AG09319 (cell line): ENCODE data around the gene MPP7.

ENCODE experiments used
- DNase-seq: peaks from one replicate; pipeline ENCODE4 v3.0.0-alpha.2; 2010; ENCODE audit warnings: low read depth; ENCODE audit errors: extremely low read depth
- TF ChIP-seq, protein P1 (sequence below): IDR thresholded peaks from 2 replicates; pipeline ENCODE4 v1.5.1; 2011; ENCODE audit warnings: low read depth, mild to moderate bottlenecking, inconsistent platforms, low read length, moderate library complexity

MPP7 gene

GRCh38 chr10:28282336-28282735 lies 20.5 kb downstream of the MPP7 start:
- no peak for DNase-seq
- TF ChIP-seq, protein P1, sequence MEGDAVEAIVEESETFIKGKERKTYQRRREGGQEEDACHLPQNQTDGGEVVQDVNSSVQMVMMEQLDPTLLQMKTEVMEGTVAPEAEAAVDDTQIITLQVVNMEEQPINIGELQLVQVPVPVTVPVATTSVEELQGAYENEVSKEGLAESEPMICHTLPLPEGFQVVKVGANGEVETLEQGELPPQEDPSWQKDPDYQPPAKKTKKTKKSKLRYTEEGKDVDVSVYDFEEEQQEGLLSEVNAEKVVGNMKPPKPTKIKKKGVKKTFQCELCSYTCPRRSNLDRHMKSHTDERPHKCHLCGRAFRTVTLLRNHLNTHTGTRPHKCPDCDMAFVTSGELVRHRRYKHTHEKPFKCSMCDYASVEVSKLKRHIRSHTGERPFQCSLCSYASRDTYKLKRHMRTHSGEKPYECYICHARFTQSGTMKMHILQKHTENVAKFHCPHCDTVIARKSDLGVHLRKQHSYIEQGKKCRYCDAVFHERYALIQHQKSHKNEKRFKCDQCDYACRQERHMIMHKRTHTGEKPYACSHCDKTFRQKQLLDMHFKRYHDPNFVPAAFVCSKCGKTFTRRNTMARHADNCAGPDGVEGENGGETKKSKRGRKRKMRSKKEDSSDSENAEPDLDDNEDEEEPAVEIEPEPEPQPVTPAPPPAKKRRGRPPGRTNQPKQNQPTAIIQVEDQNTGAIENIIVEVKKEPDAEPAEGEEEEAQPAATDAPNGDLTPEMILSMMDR, result no peak

GRCh38 chr10:28281726-28282315 lies 21.0 kb downstream of the MPP7 start:
- TF ChIP-seq, protein P1, result no peak
- DNase-seq, result no peak

- DNase-seq, result no peak
- TF ChIP-seq, protein P1, result no peak
Measured at GRCh38 chr10:28280652-28281051, 22.2 kb downstream of the MPP7 start.

- DNase-seq, result no peak
- TF ChIP-seq, protein P1, result no peak
Measured at GRCh38 chr10:28279878-28280277, 23.0 kb downstream of the MPP7 start.

GRCh38 chr10:28278842-28279241 lies 24.0 kb downstream of the MPP7 start:
- TF ChIP-seq, protein P1, result no peak

GRCh38 chr10:28276384-28276783 lies 26.5 kb downstream of the MPP7 start:
- TF ChIP-seq, protein P1, result no peak
- DNase-seq, result no peak

More at GRCh38 chr10:28278842-28279241, 24.0 kb downstream of the MPP7 start:
- no peak for DNase-seq

DNA sequence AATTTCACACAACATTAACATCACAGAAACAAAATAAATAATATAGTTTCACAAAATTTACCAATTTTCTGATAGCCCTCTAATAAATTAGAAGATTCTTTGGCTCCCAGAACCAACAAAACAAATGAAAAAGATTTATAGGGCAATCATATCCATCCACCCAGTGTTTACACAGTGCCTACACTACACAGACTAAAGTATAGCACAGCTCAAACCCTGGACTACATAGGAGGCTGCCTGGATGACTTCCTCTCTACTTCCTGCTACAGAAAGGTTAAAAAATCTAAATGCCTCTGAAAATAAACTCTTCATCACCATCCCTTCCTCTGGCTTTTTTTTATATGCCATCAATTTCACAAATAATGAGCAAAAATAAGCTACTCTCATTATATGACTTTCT lies 28.4 kb downstream of the MPP7 start:
- DNase-seq, result no peak
- TF ChIP-seq, protein P1, result no peak
